Stimulated activated CD4-positive, alpha-beta T cell treated with anti-CD3 and anti-CD28 coated beads, Interleukin-12 subunit alpha, Interleukin-12 subunit beta, amount 100 ng/mL, for 48 hours (primary cell): ENCODE measurements around the gene CAV1.

Experiments
- DNase-seq, 3 donors: peaks; one replicate each; pipeline ENCODE4 v3.0.0-alpha.2; 2020; ENCODE audit warnings: low read depth in 2 of 3, low spot score in 1 of 3

Gene CAV1

DNA sequence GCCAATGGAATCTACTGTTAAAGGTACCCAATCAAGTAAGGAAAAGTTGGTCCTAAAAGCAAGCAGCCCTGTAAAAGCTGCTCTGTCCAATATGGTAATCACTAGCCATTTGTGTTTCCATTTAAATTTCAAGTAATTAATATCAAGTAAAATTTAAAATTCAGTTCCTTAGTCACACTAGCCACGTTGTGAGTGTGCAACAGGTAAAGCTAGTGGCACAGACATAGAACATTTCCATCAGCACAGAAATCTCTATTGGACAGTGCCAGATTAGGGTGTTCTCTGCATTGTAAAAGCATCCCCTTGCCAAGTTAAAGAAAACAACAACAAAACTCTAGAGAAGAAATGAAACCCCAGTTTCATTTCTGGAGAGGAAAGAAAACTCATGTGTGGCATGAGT lies 4.4 kb downstream of the CAV1 start:
- no peak for DNase-seq

DNA sequence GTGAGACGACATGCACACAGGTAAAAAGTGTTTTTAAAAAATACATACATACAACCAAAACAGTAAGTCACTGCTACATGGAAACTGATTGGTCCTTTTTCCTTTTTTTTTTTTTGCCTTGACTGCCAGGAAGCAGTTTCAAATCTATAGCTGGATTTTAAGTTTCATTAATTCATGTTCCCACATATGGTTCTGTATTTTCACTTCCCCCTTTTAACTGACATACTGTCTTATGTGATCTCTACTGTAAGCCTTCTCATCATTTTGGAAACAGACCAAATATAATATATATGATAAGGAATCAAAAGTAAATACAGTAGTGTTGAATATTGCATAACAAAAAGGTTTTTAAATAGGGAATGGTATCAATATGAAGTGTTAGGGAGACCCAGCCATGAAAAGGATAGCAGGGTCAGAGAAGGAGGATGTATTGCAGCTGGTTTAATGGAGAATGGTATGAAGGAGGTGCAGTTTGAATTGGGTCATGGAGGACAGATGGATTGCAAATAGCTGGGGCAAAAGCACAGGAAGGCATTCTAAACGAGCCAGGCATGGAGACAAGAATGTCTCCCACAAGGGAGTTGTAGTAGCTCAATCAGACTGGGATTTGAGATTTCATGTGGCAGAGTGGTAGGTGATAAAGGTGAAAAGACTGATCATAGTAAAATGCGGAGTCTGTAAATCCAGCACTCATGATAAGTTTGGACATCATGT lies 5.4 kb downstream of the CAV1 start:
- DNase-seq, result no peak

DNA sequence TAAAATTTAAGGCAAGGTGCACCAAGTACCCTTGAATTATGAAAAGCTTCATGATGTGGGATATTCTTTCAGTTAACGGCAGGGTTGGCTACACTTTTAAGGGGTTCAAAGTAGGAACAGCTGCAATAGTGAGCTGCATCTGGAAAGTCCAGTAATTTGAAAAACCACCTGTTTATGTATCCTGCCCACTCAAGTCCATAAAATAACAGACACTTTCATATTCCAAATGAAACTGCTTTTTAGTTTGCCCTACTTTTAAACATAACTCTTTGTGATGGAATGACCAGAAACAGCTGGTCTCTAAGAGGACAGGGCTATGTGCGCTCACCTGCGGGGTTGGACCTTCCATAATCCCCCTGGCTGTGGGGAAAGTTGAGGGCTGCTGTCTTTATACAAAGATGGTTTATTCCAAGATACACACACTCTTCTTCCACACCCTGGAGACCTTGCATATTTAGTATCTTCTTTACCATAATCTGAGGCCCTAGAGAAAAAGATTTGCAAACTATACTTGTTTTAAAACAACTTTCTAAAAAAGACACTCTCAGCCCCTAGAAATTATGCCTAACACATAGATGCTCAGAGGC lies 7.4 kb downstream of the CAV1 start:
- no peak for DNase-seq

DNA sequence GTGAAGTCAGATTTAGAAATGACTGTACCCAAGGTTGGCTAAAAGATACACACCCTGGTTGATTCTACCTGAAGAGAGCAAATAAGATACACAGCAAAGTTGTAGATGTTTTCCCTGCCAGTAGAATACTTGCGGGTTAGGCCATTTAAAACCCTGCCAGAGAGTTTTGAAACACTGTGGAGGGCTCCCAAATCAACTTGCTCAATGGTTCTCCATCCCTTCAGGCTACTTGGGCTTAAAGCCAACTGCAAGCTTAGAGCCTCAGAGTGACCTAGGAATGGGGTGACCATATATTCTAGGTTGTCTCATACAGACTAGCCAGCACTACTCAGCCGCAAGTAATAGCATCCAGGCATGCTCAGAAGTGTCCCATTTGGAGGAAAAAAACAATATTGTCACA lies 10.0 kb downstream of the CAV1 start:
- DNase-seq, result no peak

DNA sequence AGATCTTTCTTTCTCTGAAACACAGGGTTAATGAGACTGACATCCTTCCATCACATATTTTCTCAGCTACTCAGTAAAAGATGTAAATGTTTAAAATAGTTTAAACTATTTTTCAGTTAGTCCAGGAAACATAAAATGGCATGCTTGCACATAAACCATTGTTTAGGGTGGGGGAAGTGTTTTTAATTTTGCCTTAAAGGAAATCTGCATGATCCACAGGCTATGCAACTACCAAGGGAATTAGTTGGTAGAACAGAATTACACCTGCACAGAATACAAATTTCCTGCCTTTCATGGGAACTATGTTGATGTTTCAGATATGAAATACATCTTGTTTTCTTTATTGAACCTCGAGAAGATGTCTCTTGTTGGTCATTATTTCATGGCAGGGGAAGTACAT lies 10.6 kb downstream of the CAV1 start:
- no peak for DNase-seq

DNA sequence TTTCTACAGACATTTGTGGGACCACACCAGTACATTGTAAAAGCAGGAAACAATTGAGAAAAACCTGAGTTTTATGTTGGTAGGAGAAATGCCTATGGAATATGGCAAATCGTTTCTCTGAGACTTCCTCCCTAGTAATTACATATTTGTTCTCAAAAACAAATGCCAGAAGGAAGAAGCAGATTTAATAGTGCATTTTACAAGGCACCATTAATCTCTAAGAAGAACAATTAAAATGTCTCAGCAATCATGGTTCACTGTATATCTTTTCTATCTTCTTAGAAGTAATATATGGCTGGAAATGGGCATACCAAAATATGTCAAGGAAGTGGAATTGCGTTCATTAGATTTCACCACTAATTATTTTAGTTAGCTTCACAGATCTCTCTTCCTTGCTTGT lies 13.3 kb downstream of the CAV1 start:
- DNase-seq, result no peak

DNA sequence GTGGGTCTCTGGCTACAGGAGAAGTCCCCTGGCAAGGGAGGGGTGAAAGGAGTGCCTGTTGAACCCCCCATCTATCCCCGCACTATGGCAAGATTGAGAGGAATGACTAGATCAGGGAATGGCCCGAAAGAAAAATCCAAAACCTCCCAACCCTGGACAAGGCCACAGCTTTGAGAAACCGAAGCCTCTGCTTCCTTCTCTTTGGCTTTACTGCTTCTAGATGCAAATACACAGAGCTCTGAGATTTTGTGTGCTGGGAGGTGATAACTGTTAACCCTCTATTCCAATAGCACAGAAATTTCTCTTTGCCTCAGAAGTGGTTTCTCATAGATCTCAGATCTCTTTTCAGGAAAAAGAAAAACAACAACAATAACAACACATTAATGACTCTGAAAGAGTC lies 15.0 kb downstream of the CAV1 start:
- DNase-seq, result no peak

DNA sequence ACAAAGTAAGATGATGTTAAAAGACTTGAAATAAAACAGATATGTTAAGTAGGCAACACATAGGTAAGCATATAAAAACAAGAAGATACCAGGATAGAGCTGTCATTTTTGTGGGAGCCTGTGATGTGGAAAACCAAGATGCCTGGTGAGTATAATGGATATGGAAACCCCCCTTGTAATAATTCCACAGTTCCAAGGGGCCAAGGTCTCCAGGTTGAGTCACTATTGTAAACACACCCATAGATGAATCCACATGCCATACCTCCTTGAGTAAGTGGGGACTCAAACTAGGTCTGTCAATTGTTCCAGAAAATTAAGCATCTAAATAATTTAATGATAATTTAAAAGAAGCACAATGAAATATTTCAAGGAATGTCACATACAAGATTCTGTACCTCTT lies 15.9 kb downstream of the CAV1 start:
- DNase-seq, result no peak

DNA sequence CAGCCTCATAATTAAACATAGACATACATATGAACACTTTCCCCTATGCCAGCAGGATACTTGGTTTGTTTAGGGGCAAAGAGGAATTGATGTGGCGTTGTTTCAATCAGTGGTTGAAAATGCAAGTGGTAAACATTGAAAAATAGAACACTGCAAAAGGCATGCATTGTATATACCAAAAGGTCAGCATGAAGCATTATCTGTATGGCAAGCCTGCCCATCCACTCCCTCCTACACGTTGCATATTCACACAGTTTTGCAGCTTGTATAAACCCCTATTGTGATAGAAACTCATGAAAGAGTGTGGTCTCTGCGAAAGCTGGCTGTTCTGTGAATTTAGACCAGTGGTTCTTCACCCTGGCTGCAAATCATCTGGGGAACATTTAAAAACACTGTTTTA lies 17.1 kb downstream of the CAV1 start:
- no peak for DNase-seq

DNA sequence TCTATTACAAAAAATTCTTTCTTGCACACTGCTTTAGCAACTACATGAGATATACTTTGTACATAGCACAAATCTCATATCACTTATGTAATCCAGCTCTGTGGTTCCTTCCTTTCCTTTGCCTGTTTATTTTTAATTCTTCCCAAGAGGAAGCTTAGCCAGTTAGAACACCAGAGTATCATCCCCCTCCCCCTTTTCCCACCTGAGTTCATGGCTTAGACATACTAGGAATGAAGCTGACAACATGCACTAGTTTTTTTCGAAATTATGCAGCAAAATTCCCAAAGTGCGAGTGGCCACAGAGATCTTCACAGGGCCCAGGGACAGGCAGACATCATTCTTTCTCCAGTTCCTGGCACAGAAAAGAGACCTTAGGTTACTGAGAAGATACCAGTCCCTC lies 17.8 kb downstream of the CAV1 start:
- no peak for DNase-seq

DNA sequence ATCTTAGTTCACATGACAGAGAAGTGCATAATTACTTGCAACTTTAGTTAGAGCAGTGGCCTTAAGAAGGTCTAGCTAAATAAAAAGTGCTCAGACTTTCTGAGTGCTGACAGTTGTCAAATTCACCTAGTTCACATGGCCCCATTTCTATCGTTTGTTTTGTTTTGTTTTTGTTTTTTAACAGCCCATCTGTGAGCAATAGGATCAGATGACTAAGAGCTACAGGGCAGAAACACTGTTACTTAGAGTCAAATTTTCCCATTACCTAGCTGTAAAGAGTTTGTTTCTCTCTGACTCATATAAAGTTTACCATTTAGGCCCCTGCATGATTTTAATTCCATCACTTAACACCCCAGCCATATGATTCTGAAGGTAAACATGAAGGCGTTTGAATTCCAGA lies 18.8 kb downstream of the CAV1 start:
- DNase-seq, result no peak

DNA sequence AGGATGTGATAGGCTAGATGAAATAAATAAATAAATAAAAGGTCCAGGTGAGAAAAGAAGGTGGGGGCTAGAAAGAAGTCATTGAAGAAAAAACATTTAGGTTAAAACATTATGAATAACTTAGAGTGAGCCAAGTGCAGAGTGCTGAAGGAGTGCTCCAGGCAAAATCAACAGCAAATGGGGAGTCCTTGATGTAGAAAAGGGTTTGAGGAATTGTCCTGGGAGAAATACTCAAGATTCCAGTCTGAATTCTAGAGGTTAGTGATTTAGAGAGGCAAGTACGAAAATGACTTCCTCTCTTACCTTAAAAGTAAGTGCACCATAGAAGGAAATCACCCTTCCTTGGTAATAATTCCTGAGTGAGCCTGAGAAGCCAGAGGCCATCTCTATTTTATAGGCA lies 19.7 kb downstream of the CAV1 start:
- DNase-seq, result no peak

DNA sequence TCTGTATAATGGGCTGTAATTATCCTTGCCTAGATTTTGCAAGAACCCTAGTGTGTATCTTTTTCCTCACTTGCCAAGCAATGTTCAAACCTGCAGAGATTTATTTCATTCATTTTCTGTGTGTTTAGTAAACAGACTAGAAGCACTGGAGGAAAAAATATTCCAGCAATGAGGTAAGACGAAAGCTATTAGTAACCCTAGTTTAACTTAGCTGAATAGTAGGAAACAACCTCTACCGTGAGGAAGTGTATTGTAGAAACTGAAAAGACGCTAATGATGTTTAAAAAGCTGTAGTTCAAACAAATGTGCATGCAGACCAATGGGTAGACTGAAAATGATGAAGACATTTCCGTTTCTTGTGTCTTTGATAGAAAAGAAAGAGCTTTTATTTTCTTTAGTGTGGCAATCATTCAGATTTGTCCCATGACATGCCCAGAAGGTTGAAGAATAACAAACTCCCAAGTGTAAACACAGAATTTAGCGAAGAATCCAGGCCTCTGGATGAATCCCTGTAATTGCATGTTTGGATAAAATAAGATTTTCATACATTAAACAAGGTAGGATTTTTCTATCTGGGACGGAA lies 20.7 kb downstream of the CAV1 start:
- no peak for DNase-seq

DNA sequence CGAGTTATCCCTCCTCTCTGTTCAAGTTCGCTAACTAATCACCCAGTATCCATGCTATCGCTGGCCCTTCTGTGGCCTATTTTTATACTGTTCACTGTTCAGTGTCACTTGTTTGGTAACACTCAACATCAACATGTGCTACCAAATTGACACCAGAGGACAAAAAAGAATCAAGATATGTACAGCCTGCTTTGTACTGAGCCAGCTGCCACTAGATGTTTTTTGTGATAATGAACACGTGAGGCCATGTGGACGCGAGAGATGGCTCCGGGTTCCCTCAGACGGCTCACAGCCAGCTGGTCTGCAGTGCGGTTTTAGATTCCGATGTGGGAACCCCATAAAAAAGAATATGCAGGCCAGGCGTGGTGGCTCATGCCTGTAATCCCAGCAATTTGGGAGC lies 21.2 kb downstream of the CAV1 start:
- DNase-seq, result no peak

DNA sequence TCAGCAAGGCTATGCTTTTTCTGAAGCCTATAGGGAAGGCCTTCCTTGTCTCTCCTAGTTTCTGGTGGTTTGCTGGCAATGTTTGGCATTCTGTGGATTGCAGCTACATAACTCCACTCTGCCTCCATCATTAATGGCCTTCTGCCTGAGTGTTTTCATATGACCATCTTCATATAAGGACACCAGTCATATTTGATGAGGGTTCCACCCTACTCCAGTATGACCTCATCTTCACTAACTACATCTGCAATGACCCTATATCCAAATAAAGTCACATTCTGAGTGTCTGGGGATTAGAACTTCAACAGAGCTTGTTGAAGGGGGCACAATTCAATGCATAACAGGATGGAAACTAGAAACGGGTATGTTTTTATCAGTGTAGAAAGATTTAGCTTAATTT lies 22.1 kb downstream of the CAV1 start:
- no peak for DNase-seq

DNA sequence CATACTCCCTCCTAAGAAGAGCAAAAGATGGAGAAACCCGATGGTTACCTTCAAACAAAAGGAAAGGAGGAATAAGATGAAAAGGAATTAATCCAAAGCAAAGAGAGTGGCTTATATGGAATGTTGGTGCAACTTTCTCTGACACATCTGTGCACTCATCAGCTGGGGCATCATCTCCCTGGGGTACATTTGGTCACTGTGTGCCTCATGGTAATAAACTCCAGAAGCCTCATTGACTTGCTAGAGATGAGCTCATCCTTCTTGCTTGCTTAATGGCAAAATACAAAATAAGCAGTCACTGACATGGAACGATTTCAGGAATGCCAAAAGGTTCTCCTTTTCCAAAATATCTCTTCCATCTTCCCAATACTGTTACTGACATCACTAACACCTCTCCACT lies 22.5 kb downstream of the CAV1 start:
- no peak for DNase-seq

DNA sequence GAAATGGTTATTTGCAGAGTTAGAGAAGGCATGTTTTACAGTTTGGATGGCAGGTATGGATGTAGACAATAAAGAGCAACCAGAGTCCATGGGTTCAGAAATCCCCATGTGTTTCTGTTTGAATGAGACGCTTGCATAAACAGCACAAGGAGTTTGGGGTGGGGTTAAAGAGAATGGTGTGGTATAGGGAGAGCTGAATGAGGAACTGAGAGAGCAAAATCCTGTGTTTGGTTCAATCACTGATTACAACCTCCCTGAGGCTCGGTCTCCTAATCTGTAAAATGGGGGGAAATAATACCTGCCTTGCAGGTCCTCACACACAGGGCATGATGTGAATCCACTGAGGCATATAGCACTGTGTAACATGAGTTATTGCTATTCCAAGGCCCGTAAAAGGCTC lies 23.7 kb downstream of the CAV1 start:
- DNase-seq, result no peak

DNA sequence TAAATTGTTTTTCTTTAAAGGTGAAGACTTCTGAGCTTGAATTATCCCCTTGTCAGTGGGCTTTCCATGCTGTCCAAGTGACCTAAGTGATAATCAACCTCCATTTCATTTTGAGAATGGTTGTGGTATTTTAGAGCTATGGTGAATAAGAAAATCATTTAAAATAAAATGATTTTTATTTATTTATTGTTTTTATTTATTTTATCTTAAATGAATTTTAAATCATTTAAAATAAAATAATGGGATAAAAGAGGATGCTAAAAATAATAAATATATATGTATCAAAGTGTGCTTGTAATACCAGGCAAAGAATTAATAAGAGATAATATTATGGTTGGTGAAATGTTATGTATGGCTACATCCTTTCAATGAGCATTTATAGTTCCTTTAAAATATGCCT lies 24.5 kb downstream of the CAV1 start:
- DNase-seq, result no peak

DNA sequence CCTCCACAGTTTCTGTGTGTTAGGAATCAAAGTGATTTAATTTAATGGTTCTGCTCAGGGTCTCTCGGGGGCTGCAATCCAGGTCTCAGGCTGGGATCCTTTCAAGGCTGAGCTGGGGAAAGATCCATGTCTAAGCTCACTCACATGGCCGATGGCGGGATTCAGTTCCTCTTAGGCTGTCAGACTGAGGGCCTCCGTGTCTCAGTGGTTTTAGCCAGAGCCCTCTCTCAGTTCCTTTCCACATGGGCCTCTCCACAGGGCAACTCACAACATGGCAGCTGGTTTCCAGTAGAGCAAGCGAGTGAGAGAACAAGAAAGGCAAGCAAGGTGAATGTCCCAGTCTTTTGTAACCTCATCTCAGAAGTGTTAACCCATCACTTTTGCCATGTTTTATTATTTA lies 26.9 kb downstream of the CAV1 start:
- no peak for DNase-seq

DNA sequence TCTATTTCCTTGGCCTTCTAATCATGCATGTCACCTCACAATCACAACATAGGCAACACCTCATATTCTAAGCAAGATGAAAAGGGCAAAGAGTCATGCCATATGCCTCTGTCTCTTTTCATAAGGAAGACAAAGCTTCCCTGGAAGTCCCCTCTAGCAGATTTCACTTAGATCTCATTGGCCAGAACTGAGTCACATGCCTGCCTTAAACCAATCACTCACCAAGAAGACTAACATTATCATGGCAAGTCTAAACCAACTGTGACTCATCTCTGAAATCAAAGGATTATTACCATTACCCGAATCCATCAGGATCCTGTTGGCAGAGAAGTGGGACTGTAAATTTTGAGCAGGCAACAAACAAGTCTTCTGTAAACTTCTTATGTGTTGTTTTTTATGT lies 27.8 kb downstream of the CAV1 start:
- no peak for DNase-seq

DNA sequence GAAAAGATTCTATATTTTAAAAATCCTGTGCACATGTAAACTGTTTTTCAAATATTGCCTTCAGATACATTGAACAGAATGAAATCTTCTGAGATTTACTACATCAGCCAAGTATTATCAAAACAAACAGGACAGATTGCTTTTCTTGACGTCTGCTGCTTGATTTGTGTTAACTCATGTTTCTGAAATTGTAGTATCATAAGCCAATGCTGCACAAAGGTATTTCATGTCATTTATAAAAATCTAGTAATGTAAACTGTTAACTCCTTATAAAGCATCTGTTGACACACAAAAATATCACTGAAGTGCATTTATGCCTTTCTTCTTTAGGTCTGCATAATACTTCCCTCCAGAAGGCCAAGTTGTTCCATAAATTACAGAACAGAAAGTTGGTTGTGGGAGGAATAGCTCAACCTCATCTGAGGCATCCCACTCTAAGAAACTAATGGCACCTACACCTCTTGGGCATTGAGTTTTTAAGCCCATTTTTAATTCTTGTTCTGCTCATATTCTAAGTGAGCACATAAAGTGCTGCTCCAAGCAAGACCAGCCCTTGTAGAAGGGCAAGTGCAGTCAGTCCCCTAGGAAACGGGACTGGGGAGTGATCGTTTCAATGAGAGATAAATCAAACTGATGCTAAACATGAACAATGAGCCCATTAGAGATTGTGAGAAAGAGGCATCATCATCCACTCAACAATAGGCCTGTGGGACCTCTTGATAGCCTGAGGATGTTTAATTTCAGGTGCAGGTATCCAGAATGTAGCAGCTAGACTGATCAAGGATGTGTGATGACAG lies 28.5 kb downstream of the CAV1 start:
- DNase-seq, result no peak

DNA sequence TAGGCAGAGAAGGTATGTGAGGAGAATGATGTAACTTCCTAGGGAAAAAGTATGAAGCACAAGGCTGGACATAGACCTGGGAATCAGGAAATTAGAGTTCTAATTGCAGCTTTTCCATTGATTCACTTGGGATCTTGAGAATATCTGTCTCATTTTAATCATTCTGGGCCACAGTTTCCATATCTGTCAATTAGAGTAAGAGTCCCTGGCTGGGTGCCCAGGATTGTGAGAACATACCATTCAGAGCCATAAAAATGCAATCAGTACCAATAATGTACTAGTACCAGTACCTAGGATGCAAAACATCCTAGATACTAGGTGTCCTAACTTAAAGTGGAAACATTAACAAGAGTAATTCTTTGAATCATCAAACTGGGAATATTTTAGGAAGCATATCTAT lies 29.6 kb downstream of the CAV1 start:
- no peak for DNase-seq
